ENCODE results near the gene SLC23A1.

- TF ChIP-seq POLR2A (IDR thresholded peaks at IDR 0.05) = no peak
- no peak for TF ChIP-seq CTCF (IDR thresholded peaks at IDR 0.05)
These were observed 13.6 kb upstream of the SLC23A1 start for GRCh38 chr5:139396691-139397090.
